Measurements from ENCODE around the gene CDC42. TPM values are rescaled to one million over a fixed set of nuclear protein-coding genes. Genes with fewer than 3 reads are reported as not detected.

The CDC42 gene
- polyA plus RNA-seq, 1 experiment: 148 TPM

- ChIA-PET CTCF (interaction anchor here (0.6 to 3.1 kb wide), 8 partner anchors 8 to 308 kb away, joined by 3 to 19 read pairs (median 3); no protein-coding TSS in a partner anchor), POLR2A (no interaction called here)
- Histone ChIP-seq H3K27me3 (ENCODE audit: control insufficient read depth, insufficient read depth, low read length) (no peaks in the 10 kb centered on the region), H3K4me3 (ENCODE audit: low read depth, low read length) (no peak overlapping the region), H3K36me3 (ENCODE audit: control insufficient read depth, insufficient read depth, low read length) (0 out of 2 replicates have a peak, but pooled peaks cover 1% of the 10 kb centered on the region)
- DNase-seq (ENCODE audit: low read depth): no peak
- no peak for TF ChIP-seq CTCF (IDR thresholded peaks at IDR 0.05; ENCODE audit: insufficient read depth, low read depth, low read length)
Measured at GRCh38 chr1:22107126-22107525, 54.6 kb downstream of the CDC42 start.

DNA sequence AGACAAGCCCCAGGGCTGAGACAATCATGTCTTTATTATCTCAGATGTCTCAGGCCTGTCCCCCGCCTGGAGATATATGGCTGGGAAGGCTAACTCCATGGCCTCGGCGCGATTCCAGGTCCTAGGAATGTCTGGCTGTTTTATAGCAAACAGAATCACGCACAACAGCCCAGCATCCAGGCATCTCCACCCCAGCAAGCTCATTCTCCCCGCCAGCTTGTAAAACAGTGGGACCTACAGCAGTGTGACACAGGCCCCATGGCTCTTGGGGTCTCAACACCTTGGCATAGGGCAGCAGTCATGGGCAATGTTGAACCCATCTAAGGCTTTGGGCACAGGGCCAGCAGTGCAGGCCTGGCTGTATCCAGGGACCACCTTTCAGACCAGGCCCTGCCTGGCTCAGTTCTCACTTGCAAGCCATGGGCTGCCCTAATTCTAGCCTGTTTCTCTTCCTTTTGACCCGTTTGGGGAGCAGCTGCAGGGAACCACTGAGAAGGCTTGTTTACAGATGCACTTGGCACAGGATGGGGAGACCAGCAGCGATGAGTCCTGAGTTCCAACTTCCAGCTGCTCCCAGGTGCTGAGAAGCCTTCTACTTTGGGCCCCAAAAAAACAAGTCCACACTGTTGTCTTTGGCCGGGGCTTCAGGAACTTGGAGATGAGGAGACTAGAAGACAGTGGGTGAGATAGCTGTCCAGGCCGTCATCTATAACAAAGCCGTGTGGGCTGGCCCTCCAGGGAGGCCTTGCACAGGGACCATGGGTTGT is 56.0 kb downstream of the CDC42 start:
- POLR2A ChIA-PET: no interaction called here
- CTCF ChIA-PET: interaction anchor here (0.8 to 3.1 kb wide), 4 partner anchors 10 to 307 kb away, joined by 3 to 19 read pairs (median 7); no protein-coding TSS in a partner anchor
- no peak overlapping the region for H3K4me3 ChIP-seq (ENCODE audit: low read depth, low read length)
- TF ChIP-seq CTCF (IDR thresholded peaks at IDR 0.05; ENCODE audit: insufficient read depth, low read depth, low read length): no peak
- H3K36me3 ChIP-seq (ENCODE audit: control insufficient read depth, insufficient read depth, low read length): peaks cover 4% of the 10 kb centered on the region
- no peaks in the 10 kb centered on the region for H3K27me3 ChIP-seq (ENCODE audit: control insufficient read depth, insufficient read depth, low read length)
- peak; percentile 40 for DNase-seq (ENCODE audit: low read depth)

GRCh38 chr1:22110016-22110415 is 57.5 kb downstream of the CDC42 start:
- ChIA-PET CTCF (interaction anchor here (0.6 to 1.5 kb wide), 4 partner anchors 9 to 364 kb away, joined by 3 to 6 read pairs (median 4); no protein-coding TSS in a partner anchor), POLR2A (no interaction called here)
- peaks cover 4% of the 10 kb centered on the region for H3K36me3 ChIP-seq (ENCODE audit: control insufficient read depth, insufficient read depth, low read length)
- no peak for DNase-seq (ENCODE audit: low read depth)
- H3K4me3 ChIP-seq (ENCODE audit: low read depth, low read length): no peak overlapping the region
- TF ChIP-seq CTCF (IDR thresholded peaks at IDR 0.05; ENCODE audit: insufficient read depth, low read depth, low read length): no peak
- H3K27me3 ChIP-seq (ENCODE audit: control insufficient read depth, insufficient read depth, low read length): no peaks in the 10 kb centered on the region

- no peak overlapping the region for H3K4me3 ChIP-seq (ENCODE audit: low read depth, low read length)
- POLR2A ChIA-PET: interaction anchor here (0.6 kb wide), 1 partner anchor 357 kb away, joined by 5 read pairs; no protein-coding TSS in a partner anchor
- peaks cover 6% of the 10 kb centered on the region for H3K36me3 ChIP-seq (ENCODE audit: control insufficient read depth, insufficient read depth, low read length)
- no peaks in the 10 kb centered on the region for H3K27me3 ChIP-seq (ENCODE audit: control insufficient read depth, insufficient read depth, low read length)
- DNase-seq (ENCODE audit: low read depth): no peak
- CTCF ChIA-PET: interaction anchor here (1.0 to 1.5 kb wide), 4 partner anchors 8 to 165 kb away, joined by 4 to 5 read pairs (median 4); no protein-coding TSS in a partner anchor
- no peak for TF ChIP-seq CTCF (IDR thresholded peaks at IDR 0.05; ENCODE audit: insufficient read depth, low read depth, low read length)
Measured at GRCh38 chr1:22111115-22111514, 58.6 kb downstream of the CDC42 start.

- Histone ChIP-seq H3K27me3 (ENCODE audit: control insufficient read depth, insufficient read depth, low read length) (no peaks in the 10 kb centered on the region), H3K4me3 (ENCODE audit: low read depth, low read length) (no peak overlapping the region), H3K36me3 (ENCODE audit: control insufficient read depth, insufficient read depth, low read length) (peaks cover 6% of the 10 kb centered on the region)
- POLR2A ChIA-PET: interaction anchor here (0.6 kb wide), 1 partner anchor 356 kb away, joined by 5 read pairs; no protein-coding TSS in a partner anchor
- CTCF ChIA-PET: interaction anchor here (1.0 to 1.3 kb wide), 3 partner anchors 9 to 164 kb away, joined by 4 to 5 read pairs (median 4); no protein-coding TSS in a partner anchor
- TF ChIP-seq CTCF (IDR thresholded peaks at IDR 0.05; ENCODE audit: insufficient read depth, low read depth, low read length): no peak
- DNase-seq (ENCODE audit: low read depth): no peak
Measured at GRCh38 chr1:22111620-22112019, 59.1 kb downstream of the CDC42 start.

All from BJ (cell line).